Hepatocyte (in vitro differentiated cells): ENCODE measurements around the gene CCL25. TPM values are rescaled to one million over a fixed set of nuclear protein-coding genes. Genes with fewer than 3 reads are reported as not detected.

Experiments
- DNase-seq: peaks from one replicate; pipeline ENCODE4 v3.0.0-alpha.2; 2016; ENCODE audit warnings: low spot score
- H2AFZ ChIP-seq: fragments of 200-600 bp; sonication (generic); 2 replicates; pipeline ENCODE4 v1.6.0; 2016; ENCODE audit warnings: antibody characterized with exemption, mild to moderate bottlenecking
- H3K27ac ChIP-seq: fragments of 200-600 bp; sonication (generic); 2 replicates; pipeline ENCODE4 v1.5.1; 2016; ENCODE audit warnings: mild to moderate bottlenecking
- H3K27me3 ChIP-seq: fragments of 200-600 bp; sonication (generic); 2 replicates; pipeline ENCODE4 v1.6.1; 2016
- H3K36me3 ChIP-seq: fragments of 200-600 bp; sonication (generic); replicated peaks from 2 replicates; pipeline ENCODE4 v1.5.1; 2016; ENCODE audit warnings: low read depth; ENCODE audit not compliant: insufficient read depth
- H3K4me1 ChIP-seq: fragments of 200-600 bp; sonication (generic); 2 replicates; pipeline ENCODE4 v1.5.1; 2016; ENCODE audit warnings: mild to moderate bottlenecking, moderate library complexity; ENCODE audit not compliant: insufficient read depth
- H3K4me2 ChIP-seq: fragments of 200-600 bp; sonication (generic); 2 replicates; pipeline ENCODE4 v1.6.0; 2016
- H3K4me3 ChIP-seq: fragments of 200-600 bp; sonication (generic); 2 replicates; pipeline ENCODE4 v1.5.1; 2016; ENCODE audit warnings: mild to moderate bottlenecking
- H3K79me2 ChIP-seq: fragments of 200-600 bp; sonication (generic); 2 replicates; pipeline ENCODE4 v1.6.0; 2017; ENCODE audit warnings: mild to moderate bottlenecking
- H3K9me2 ChIP-seq: fragments of 200-600 bp; sonication (generic); replicated peaks from 2 replicates; pipeline ENCODE4 v1.6.0; 2017; ENCODE audit warnings: mild to moderate bottlenecking; ENCODE audit not compliant: insufficient read depth
- H3K9me3 ChIP-seq: fragments of 200-600 bp; sonication (generic); 2 replicates; pipeline ENCODE4 v1.5.1; 2016; ENCODE audit warnings: low read depth, mild to moderate bottlenecking
- H4K20me1 ChIP-seq: fragments of 200-600 bp; sonication (generic); 2 replicates; pipeline ENCODE4 v1.6.0; 2016; ENCODE audit warnings: mild to moderate bottlenecking; ENCODE audit not compliant: insufficient read depth, poor library complexity, severe bottlenecking
- EZH2 ChIP-seq: fragments of 200-600 bp; sonication (generic); IDR thresholded peaks from 2 replicates; pipeline ENCODE4 v1.6.1; 2016; ENCODE audit warnings: antibody characterized with exemption, mild to moderate bottlenecking, borderline replicate concordance
- EZH2phosphoT487 ChIP-seq: fragments of 200-600 bp; sonication (generic); IDR thresholded peaks from one replicate; pipeline ENCODE4 v1.6.1; 2018; ENCODE audit warnings: antibody characterized with exemption, mild to moderate bottlenecking, low read depth, moderate library complexity; ENCODE audit not compliant: unreplicated experiment, severe bottlenecking
- WGBS: methylation state at CpG from one replicate; pipeline ENCODE4 v1.1.6; 2016; ENCODE audit warnings: low lambda C conversion rate; ENCODE audit errors: missing lambda C conversion rate; 5-methylcytosine and 5-hydroxymethylcytosine counted together
- polyA plus RNA-seq: library from polyadenylated mRNA; unstranded; fragments of >200 nt; fragmentation: Nextera tagmentation; extraction: Ambion mirVana; gene quantifications from 2 replicates; pipeline ENCODE4 v1.2.1, GENCODE V29; 2016
- total RNA-seq: library from RNA; depleted of rRNA; stranded (reverse); fragments of >200 nt; gene quantifications from 2 replicates; pipeline ENCODE4 v1.2.3, GENCODE V29; 2014
- TF ChIP-seq, protein P1 (sequence below): fragments of 200-600 bp; sonication (generic); IDR thresholded peaks from 2 replicates; pipeline ENCODE4 v1.5.1; 2016; ENCODE audit warnings: antibody characterized with exemption, mild to moderate bottlenecking; ENCODE audit not compliant: poor library complexity

Gene CCL25
- total and polyA plus RNA-seq, 2 experiments from 2014 or later, result not detected

DNA sequence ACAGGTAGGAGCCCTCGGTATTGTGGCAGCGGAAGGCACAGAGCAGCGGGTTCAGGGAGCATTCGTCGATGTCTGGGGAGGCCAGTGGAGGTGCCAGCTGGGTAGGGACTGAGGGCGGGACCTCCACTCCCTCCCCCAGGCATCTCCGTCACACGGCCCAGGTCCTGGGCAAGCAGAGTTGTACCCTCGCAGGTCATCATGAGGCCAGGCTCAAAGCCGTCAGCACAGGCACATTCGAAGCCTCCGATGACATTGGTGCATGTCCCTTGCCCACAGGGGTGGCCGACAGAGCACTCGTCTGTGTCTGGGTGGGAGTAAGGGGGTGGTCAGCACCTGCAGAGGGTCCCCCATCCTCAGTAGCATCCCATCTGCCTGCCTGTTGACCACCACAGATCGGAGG, 35.3 kb downstream of the CCL25 start:
- Histone ChIP-seq H3K9me3 (no peaks in the 10 kb centered on the region), H2AFZ (no peak overlapping the region), H4K20me1 (no peaks in the 10 kb centered on the region), H3K4me1 (no peaks in the 10 kb centered on the region), H3K27ac (no peak overlapping the region), H3K9me2 (no peaks in the 10 kb centered on the region), H3K79me2 (no peaks in the 10 kb centered on the region), H3K36me3 (no peaks in the 10 kb centered on the region), H3K4me2 (no peak overlapping the region), H3K27me3 (no peaks in the 10 kb centered on the region), H3K4me3 (no peak overlapping the region)
- WGBS, result 97% methylated on average over 14 of the region's 15 CpGs
- no peak for DNase-seq
- TF ChIP-seq, protein P1, sequence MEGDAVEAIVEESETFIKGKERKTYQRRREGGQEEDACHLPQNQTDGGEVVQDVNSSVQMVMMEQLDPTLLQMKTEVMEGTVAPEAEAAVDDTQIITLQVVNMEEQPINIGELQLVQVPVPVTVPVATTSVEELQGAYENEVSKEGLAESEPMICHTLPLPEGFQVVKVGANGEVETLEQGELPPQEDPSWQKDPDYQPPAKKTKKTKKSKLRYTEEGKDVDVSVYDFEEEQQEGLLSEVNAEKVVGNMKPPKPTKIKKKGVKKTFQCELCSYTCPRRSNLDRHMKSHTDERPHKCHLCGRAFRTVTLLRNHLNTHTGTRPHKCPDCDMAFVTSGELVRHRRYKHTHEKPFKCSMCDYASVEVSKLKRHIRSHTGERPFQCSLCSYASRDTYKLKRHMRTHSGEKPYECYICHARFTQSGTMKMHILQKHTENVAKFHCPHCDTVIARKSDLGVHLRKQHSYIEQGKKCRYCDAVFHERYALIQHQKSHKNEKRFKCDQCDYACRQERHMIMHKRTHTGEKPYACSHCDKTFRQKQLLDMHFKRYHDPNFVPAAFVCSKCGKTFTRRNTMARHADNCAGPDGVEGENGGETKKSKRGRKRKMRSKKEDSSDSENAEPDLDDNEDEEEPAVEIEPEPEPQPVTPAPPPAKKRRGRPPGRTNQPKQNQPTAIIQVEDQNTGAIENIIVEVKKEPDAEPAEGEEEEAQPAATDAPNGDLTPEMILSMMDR, result no peak
- no peak for TF ChIP-seq EZH2
- no peak for TF ChIP-seq EZH2phosphoT487

DNA sequence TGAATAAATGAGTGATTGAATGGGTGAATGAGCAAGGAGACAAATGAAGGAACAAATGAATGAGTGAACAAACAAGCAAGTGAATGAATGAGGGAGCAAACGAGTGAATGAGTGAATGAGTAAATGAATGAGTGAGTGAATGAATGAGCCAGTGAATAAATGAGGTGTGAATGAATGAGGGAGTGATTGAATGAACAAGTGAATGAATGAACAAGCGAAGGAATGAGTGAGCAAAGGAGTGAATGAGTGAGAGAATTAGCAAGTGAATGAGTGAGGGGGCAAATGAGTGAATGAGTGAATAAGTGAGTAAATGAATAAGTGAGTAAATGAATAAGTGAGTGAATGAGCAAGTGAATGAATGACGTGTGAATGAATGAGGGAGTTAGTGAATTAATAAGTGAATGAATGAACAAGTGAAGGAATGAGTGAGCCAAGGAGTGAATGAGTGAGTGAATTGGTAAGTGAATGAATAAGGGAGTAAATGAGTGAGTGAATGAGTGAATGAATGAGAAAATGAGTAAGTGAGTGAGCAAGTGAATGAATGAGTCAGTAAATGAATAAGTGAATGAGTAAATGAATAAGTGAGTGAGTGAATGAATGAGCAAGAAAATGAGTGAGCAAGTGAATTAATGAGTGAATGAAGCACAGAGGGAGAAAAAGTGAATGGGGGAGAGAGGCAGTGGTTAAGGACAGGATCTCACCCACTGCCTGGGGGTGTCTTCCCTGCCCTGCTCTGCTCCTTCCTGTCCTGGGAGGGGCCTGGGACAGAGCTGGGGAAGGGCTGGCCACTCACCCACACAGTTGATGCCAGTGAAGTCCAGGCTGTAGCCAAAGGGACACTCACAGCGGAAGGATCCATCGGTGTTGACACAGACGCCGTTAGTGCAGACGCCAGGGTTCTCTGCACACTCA, 36.4 kb downstream of the CCL25 start:
- Histone ChIP-seq H3K4me3 (no peak overlapping the region), H3K9me2 (no peaks in the 10 kb centered on the region), H3K4me2 (no peak overlapping the region), H3K4me1 (no peaks in the 10 kb centered on the region), H3K27me3 (no peaks in the 10 kb centered on the region), H4K20me1 (no peaks in the 10 kb centered on the region), H3K79me2 (no peaks in the 10 kb centered on the region), H3K9me3 (no peaks in the 10 kb centered on the region), H3K27ac (no peak overlapping the region), H2AFZ (no peak overlapping the region), H3K36me3 (no peaks in the 10 kb centered on the region)
- TF ChIP-seq EZH2phosphoT487, result no peak
- TF ChIP-seq, protein P1, result no peak
- no peak for TF ChIP-seq EZH2
- DNase-seq, result no peak
- WGBS, result 90% methylated on average over 8 of the region's 8 CpGs

DNA sequence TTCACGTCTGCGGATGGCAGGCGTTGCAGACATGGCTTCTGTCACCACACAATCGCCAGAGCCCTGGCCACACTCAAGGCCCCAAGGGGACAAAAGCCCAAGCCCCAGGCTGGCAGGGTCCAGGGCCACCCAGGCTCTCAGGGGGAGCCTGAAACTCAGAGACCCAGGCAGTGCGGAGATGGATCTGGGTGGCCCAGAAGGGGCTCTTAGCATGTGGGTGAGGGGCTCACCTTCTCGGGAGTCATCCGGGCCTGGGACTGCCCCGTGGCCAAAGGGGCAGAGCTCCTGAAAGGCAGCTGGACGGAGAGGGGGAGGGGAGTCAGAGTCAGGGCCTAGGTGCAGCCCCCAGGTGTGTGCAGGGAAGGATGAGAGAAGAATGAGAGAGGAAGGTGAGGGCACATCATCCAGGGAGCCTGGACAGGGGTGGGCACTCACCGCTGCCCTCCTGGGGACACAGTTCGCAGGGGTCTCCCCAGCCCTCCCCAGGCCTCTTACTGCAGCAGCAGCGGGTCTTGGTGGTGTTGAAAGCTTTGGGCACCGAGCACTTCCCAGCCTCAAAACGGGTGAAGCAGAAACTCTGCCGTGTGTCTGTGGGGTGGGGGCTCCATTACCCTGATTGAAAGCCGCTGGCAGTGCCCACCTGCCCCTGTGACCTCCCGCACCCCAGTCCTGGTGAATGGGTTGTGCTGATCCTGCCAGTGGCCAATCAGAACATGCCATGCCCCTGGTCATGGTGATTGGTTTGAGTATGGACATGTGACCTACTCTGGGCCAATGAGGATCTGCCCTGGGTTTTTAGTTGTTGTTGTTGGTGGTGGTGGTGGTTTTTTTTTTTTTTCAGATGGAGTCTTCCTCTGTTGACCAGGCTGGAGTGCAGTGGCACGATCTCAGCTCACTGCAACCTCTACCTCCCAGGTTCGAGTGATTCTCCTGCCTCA, 37.4 kb downstream of the CCL25 start:
- H3K9me2 ChIP-seq, result no peaks in the 10 kb centered on the region
- no peak overlapping the region for H3K27ac ChIP-seq
- no peak overlapping the region for H2AFZ ChIP-seq
- WGBS, result 88% methylated on average over 19 of the region's 19 CpGs
- no peak overlapping the region for H3K4me3 ChIP-seq
- no peak for TF ChIP-seq EZH2phosphoT487
- TF ChIP-seq EZH2, result no peak
- TF ChIP-seq, protein P1, result no peak
- DNase-seq, result no peak
- no peaks in the 10 kb centered on the region for H3K4me1 ChIP-seq
- H3K4me2 ChIP-seq, result no peak overlapping the region
- no peaks in the 10 kb centered on the region for H3K36me3 ChIP-seq
- H4K20me1 ChIP-seq, result no peaks in the 10 kb centered on the region
- H3K27me3 ChIP-seq, result no peaks in the 10 kb centered on the region
- no peaks in the 10 kb centered on the region for H3K79me2 ChIP-seq
- H3K9me3 ChIP-seq, result no peaks in the 10 kb centered on the region
